Spleen (tissue), 11 donors: ENCODE measurements around the gene SV2C. TPM values are rescaled to one million over a fixed set of nuclear protein-coding genes. Genes with fewer than 3 reads are reported as not detected.
A peak's percentile ranks its signal among the peaks of the same experiment; 100 is the strongest.
"Not testable (repeated sequence)": the region's sequence is repeated elsewhere in the genome, so short reads cannot be mapped to it uniquely, and the experiment has no call there.

Experiments
- DNase-seq: peaks from one replicate; pipeline ENCODE4 v3.0.0-alpha.2; 2020
- H3K27ac ChIP-seq, 8 donors: fragments of 200-600 bp; sonication (generic) in 7 of 8; 1 replicate in 4 of 8; 2 replicates in 4 of 8; pipeline versions ENCODE4 v1.5.0 to v1.8.0; 2016 to 2021; ENCODE audit warnings: inconsistent platforms in 4 of 8, mild to moderate bottlenecking in 4 of 8, moderate library complexity in 1 of 8
- H3K27me3 ChIP-seq, 7 donors: fragments of 200-600 bp; sonication (generic) in 6 of 7; replicated peaks in 1 of 7; 1 replicate in 4 of 7; 2 replicates in 3 of 7; pipeline versions ENCODE4 v1.5.0 to v1.8.0; 2016 to 2021; ENCODE audit warnings: inconsistent platforms in 3 of 7, mild to moderate bottlenecking in 1 of 7
- H3K36me3 ChIP-seq, 6 donors: fragments of 200-600 bp; sonication (generic) in 5 of 6; 1 replicate in 4 of 6; 2 replicates in 2 of 6; pipeline versions ENCODE4 v1.5.0 to v1.8.0; 2016 to 2021; ENCODE audit warnings: inconsistent platforms in 2 of 6
- H3K4me1 ChIP-seq, 6 donors: fragments of 200-600 bp; sonication (generic) in 5 of 6; 1 replicate in 3 of 6; 2 replicates in 3 of 6; pipeline versions ENCODE4 v1.5.0 to v1.8.0; 2016 to 2021; ENCODE audit warnings: inconsistent platforms in 3 of 6
- H3K4me3 ChIP-seq, 8 donors: fragments of 200-600 bp; sonication (generic) in 7 of 8; 1 replicate in 4 of 8; 2 replicates in 4 of 8; pipeline versions ENCODE4 v1.5.0 to v1.8.0; 2016 to 2021; ENCODE audit warnings: inconsistent platforms in 4 of 8, mild to moderate bottlenecking in 4 of 8, moderate library complexity in 2 of 8
- H3K9me3 ChIP-seq, 8 donors: fragments of 200-600 bp; sonication (generic) in 7 of 8; 1 replicate in 4 of 8; 2 replicates in 4 of 8; pipeline versions ENCODE4 v1.5.0 to v1.8.0; 2016 to 2021; ENCODE audit warnings: inconsistent platforms in 4 of 8
- POLR2A ChIP-seq, 3 donors: fragments of 450-650 bp; IDR thresholded peaks; one replicate each; pipeline ENCODE4 v1.5.1; 2017; ENCODE audit warnings: antibody characterized with exemption in 3 of 3, mild to moderate bottlenecking in 1 of 3
- POLR2AphosphoS5 ChIP-seq, 3 donors: sonication (generic); formaldehyde crosslinking; IDR thresholded peaks; one replicate each; pipeline ENCODE4 v1.5.1; 2017; ENCODE audit warnings: antibody characterized with exemption in 3 of 3
- WGBS, 5 donors: extraction: QIAGEN DNeasy Blood & Tissue Kit in 3 of 5; methylation state at CpG; one replicate each; pipeline versions ENCODE4 v1.1.5 to v1.1.7; 2013 to 2018; 5-methylcytosine and 5-hydroxymethylcytosine counted together
- intact Hi-C: fragments of 100-400 bp; cut with DNase I; formaldehyde crosslinking; loops from one replicate; pipeline ENCODE4 v1.15.0; 2023; ENCODE audit warnings: low total_unique reads
- polyA plus RNA-seq, 3 donors: library from polyadenylated mRNA; stranded (reverse); fragments of 200-250 nt; gene quantifications; one replicate each; pipeline ENCODE4 v1.2.1, GENCODE V29; 2013
- total RNA-seq, 7 donors: library from RNA; depleted of rRNA in 3 of 7; stranded (reverse); fragments of >200 nt in 3 of 7; fragmentation: NEBNext Ultra II Directional in 4 of 7; extraction: Animal tissue kit (Norgen Biotek cat#: 25700) in 4 of 7; gene quantifications; one replicate each; pipeline versions ENCODE4 v1.1.0 to v1.2.1, GENCODE V29; 2016 to 2021
- TF ChIP-seq, protein P1 (sequence below), 11 experiments: fragments of 200-600 bp in 7 of 11; fragments of 450-650 bp in 4 of 11; sonication (generic) in 4 of 11; IDR thresholded peaks in 8 of 11; conservative IDR thresholded peaks in 3 of 11; 1 replicate in 7 of 11; 2 replicates in 4 of 11; pipeline versions ENCODE4 v1.4.0 to v1.8.0; 2016 to 2021; ENCODE audit warnings: antibody characterized with exemption in 11 of 11, inconsistent platforms in 4 of 11, mild to moderate bottlenecking in 1 of 11
- donor health status: healthy with polysubstance abuse.
- donor health status: DM: no; HTN: no; CAD: no; lungs with moderate emphysema.
- donor health status: DM: no; HTN: no; CAD: no.
- donor health status: Bipolar disorder and iron deficiency.
- donor health status: healthy.
- donor health status: DM: no; HTN: no; CAD: no.
- donor health status: DM: yes; HTN: yes; CAD: no.

Gene SV2C
- total and polyA plus RNA-seq, 10 donors = 0.02 to 0.43 (median 0.11) TPM

- H3K4me3 ChIP-seq = no peak overlapping the region
- 19 to 31% (median 26%) methylated on average over 7 of the region's 7 CpGs for WGBS, 5 donors
- DNase-seq = no peak
- peaks cover 0 to 4% (median 0%) of the 10 kb centered on the region in 7 donors for H3K27me3 ChIP-seq
- no peaks in the 10 kb centered on the region for H3K4me1 ChIP-seq
- TF ChIP-seq, protein P1, sequence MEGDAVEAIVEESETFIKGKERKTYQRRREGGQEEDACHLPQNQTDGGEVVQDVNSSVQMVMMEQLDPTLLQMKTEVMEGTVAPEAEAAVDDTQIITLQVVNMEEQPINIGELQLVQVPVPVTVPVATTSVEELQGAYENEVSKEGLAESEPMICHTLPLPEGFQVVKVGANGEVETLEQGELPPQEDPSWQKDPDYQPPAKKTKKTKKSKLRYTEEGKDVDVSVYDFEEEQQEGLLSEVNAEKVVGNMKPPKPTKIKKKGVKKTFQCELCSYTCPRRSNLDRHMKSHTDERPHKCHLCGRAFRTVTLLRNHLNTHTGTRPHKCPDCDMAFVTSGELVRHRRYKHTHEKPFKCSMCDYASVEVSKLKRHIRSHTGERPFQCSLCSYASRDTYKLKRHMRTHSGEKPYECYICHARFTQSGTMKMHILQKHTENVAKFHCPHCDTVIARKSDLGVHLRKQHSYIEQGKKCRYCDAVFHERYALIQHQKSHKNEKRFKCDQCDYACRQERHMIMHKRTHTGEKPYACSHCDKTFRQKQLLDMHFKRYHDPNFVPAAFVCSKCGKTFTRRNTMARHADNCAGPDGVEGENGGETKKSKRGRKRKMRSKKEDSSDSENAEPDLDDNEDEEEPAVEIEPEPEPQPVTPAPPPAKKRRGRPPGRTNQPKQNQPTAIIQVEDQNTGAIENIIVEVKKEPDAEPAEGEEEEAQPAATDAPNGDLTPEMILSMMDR (IDR thresholded peaks at IDR 0.05 in 8 of 11, conservative IDR thresholded peaks at IDR 0.05 in 3 of 11) = no peak
- peaks cover 0 to 13% (median 6%) of the 10 kb centered on the region in 8 donors for H3K9me3 ChIP-seq
- H3K27ac ChIP-seq = no peak overlapping the region
- intact Hi-C loops = no loop called here
- no peaks in the 10 kb centered on the region for H3K36me3 ChIP-seq
Measured at GRCh38 chr5:76319673-76320072, 236.5 kb downstream of the SV2C start.

DNA sequence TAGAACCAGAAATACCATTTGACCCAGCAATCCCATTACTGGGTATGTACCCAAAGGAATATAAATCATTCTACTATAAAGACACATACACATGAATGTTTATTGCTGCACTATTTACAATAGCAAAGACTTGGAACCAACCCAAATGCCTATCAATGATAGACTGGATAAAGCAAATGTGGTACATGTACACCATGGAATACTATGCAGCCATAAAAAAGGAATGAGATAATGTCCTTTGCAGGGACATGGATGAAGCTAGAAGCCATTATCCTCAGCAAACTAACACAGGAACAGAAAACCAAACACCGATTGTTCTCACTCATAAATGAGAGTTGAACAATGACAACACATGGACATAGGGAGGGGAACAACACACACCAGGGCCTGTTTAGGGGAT is 240.3 kb downstream of the SV2C start:
- H3K27me3 ChIP-seq, H3K36me3 ChIP-seq, intact Hi-C loops, DNase-seq, H3K4me3 ChIP-seq, H3K27ac ChIP-seq: not testable (repeated sequence)
- Histone ChIP-seq H3K4me1 (peaks cover 9 to 33% (median 25%) of the 10 kb centered on the region in 6 donors), H3K9me3 (peaks cover 0 to 13% (median 6%) of the 10 kb centered on the region in 8 donors)
- WGBS, 5 donors = 53 to 100% (median 90%) methylated on average over 1 of the region's 1 CpG

- TF ChIP-seq POLR2AphosphoS5 (IDR thresholded peaks at IDR 0.05) (no peak), POLR2A (IDR thresholded peaks at IDR 0.05) (no peak)
- TF ChIP-seq, protein P1 (IDR thresholded peaks at IDR 0.05 in 8 of 11, conservative IDR thresholded peaks at IDR 0.05 in 3 of 11) = no peak
- no peaks in the 10 kb centered on the region for H3K36me3 ChIP-seq
- H3K4me1 ChIP-seq = peaks cover 9 to 33% (median 25%) of the 10 kb centered on the region in 6 donors
- no peaks in the 10 kb centered on the region for H3K27me3 ChIP-seq
- peak overlapping the region in 5 of 8 donors; percentile 63 to 90 (median 76) for H3K27ac ChIP-seq
- WGBS, 5 donors = 36 to 52% (median 43%) methylated on average over 7 of the region's 7 CpGs
- H3K9me3 ChIP-seq = peaks cover 0 to 13% (median 6%) of the 10 kb centered on the region in 8 donors
- no peak for DNase-seq
- no peak overlapping the region for H3K4me3 ChIP-seq
- intact Hi-C loops = no loop called here
Measured at GRCh38 chr5:76325326-76325725, 242.1 kb downstream of the SV2C start.

DNA sequence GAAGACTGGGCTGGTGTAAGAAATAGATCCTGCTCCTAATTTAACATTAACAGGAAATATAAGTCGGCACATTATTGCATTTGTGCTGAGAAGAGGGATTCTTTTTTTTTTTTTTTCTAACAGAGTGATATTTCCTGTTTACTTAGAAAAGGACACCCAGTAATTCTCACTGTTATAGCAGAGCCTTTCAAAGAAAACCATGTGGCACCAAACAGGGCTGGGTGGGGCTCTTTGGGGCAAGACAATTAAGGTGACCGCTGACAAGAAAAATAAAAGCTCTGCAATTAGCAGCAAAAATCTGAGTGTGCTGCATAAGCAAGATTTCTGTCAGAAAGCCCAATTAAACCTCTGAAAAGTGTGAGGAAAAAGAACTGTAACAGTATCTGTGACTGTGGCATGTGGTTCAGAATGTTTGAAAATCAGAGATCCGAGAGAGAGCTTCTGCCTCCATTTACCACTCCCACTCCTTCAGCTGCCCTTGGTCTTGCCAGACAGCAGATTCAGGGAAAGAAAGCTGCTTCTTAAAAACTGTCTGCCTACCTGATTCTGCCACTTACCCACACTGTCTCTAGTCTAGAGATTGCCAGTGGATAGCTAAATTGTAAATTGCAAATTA is 242.8 kb downstream of the SV2C start:
- peaks cover 0 to 13% (median 6%) of the 10 kb centered on the region in 8 donors for H3K9me3 ChIP-seq
- peak overlapping the region in 7 of 8 donors; percentile 42 to 90 (median 71) for H3K27ac ChIP-seq
- H3K36me3 ChIP-seq = no peaks in the 10 kb centered on the region
- DNase-seq = no peak
- WGBS, 5 donors = 30 to 46% (median 33%) methylated on average over 3 of the region's 3 CpGs
- no peaks in the 10 kb centered on the region for H3K27me3 ChIP-seq
- TF ChIP-seq POLR2A (IDR thresholded peaks at IDR 0.05) = no peak
- peaks cover 9 to 36% (median 29%) of the 10 kb centered on the region in 6 donors for H3K4me1 ChIP-seq
- intact Hi-C loops = no loop called here
- H3K4me3 ChIP-seq = no peak overlapping the region

GRCh38 chr5:76326577-76327302 is 243.6 kb downstream of the SV2C start:
- WGBS, 5 donors = 66 to 74% (median 69%) methylated on average over 10 of the region's 10 CpGs
- TF ChIP-seq POLR2A (IDR thresholded peaks at IDR 0.05) = no peak
- TF ChIP-seq, protein P1 (IDR thresholded peaks at IDR 0.05 in 8 of 11, conservative IDR thresholded peaks at IDR 0.05 in 3 of 11) = no peak
- TF ChIP-seq POLR2AphosphoS5 (IDR thresholded peaks at IDR 0.05) = no peak
- H3K27ac ChIP-seq = peak overlapping the region; percentile 14 to 90 (median 67)

More at GRCh38 chr5:76326577-76327302, 243.6 kb downstream of the SV2C start:
- Histone ChIP-seq H3K27me3 (no peaks in the 10 kb centered on the region), H3K4me3 (no peak overlapping the region), H3K4me1 (peaks cover 9 to 43% (median 34%) of the 10 kb centered on the region in 6 donors), H3K9me3 (peaks cover 0 to 13% (median 6%) of the 10 kb centered on the region in 8 donors), H3K36me3 (no peaks in the 10 kb centered on the region)
- intact Hi-C loops = no loop called here
- peak; percentile 76 for DNase-seq
